Kidney (tissue), 14 donors: Measurements from ENCODE around the gene ST3GAL6. TPM values are rescaled to one million over a fixed set of nuclear protein-coding genes. Genes with fewer than 3 reads are reported as not detected.

Source experiments
- DNase-seq, 5 donors: peaks; one replicate each; pipeline ENCODE4 v3.0.0-alpha.2; 2013 to 2020
- FAIRE-seq: peaks from 2 replicates; lab custom pipeline; 2012; peaks lifted over from hg19 to GRCh38; lab: Jason Lieb, UNC
- H3K27ac ChIP-seq, 2 donors: one replicate each; pipeline ENCODE4 v1.7.0; 2013; ENCODE audit warnings: low read depth in 2 of 2, low read length in 2 of 2, inconsistent platforms in 1 of 2
- H3K27me3 ChIP-seq: one replicate; pipeline ENCODE4 v1.7.1; 2013; ENCODE audit warnings: low read length, inconsistent platforms; ENCODE audit not compliant: control insufficient read depth, insufficient read depth
- H3K36me3 ChIP-seq, 3 donors: one replicate each; pipeline versions ENCODE4 v1.7.0 to v1.7.1; 2013; ENCODE audit warnings: low read length in 3 of 3, control low read depth in 1 of 3, inconsistent platforms in 1 of 3; ENCODE audit not compliant: insufficient read depth in 3 of 3, control insufficient read depth in 2 of 3
- H3K4me1 ChIP-seq, 3 donors: one replicate each; pipeline versions ENCODE4 v1.7.0 to v1.7.1; 2013; ENCODE audit warnings: low read length in 3 of 3, inconsistent platforms in 1 of 3, low read depth in 1 of 3; ENCODE audit not compliant: control insufficient read depth in 2 of 3, insufficient read depth in 2 of 3
- H3K4me3 ChIP-seq, 3 donors: one replicate each; pipeline versions ENCODE4 v1.7.0 to v1.8.1; 2013; ENCODE audit warnings: low read length in 3 of 3, control low read depth in 1 of 3, inconsistent platforms in 1 of 3
- H3K9ac ChIP-seq, 3 donors: one replicate each; pipeline versions ENCODE4 v1.7.0 to v1.7.1; 2013; ENCODE audit warnings: low read length in 3 of 3, control low read depth in 1 of 3, inconsistent platforms in 1 of 3
- H3K9me3 ChIP-seq, 3 donors: one replicate each; pipeline versions ENCODE4 v1.7.0 to v1.7.1; 2013; ENCODE audit warnings: low read length in 3 of 3, control low read depth in 1 of 3, inconsistent platforms in 1 of 3; ENCODE audit not compliant: control insufficient read depth in 2 of 3, insufficient read depth in 1 of 3
- CTCF ChIP-seq: IDR thresholded peaks from 3 replicates; pipeline ENCODE4 v1.5.1; 2012; ENCODE audit warnings: mild to moderate bottlenecking, moderate library complexity, borderline replicate concordance; ENCODE audit not compliant: insufficient read depth; ENCODE audit errors: extremely low read depth
- intact Hi-C: fragments of 100-400 bp; cut with DNase I; formaldehyde crosslinking; loops from one replicate; pipeline ENCODE4 v1.11.1; 2022
- polyA plus RNA-seq: library from polyadenylated mRNA; stranded (reverse); fragments of 350-450 nt; fragmentation: Illumina TruSeq; extraction: RNeasy Lipid Tissue Mini Kit (QIAGEN cat#74804); gene quantifications from one replicate; pipeline ENCODE4 v1.2.3, GENCODE V29; 2014; ENCODE audit warnings: low read depth, low replicate concordance; ENCODE audit not compliant: insufficient read depth
- total RNA-seq: library from RNA; stranded (reverse); fragmentation: NEBNext Ultra II Directional; extraction: Animal tissue kit (Norgen Biotek cat#: 25700); gene quantifications from one replicate; pipeline ENCODE4 v1.2.1, GENCODE V29; 2021
- donor health status: control.
- donor health status: control.
- donor health status: control.
- donor health status: control.
- donor health status: control.
- donor health status: DM: yes; HTN: yes; CAD: no.
- donor health status: Normal renal cell carcinoma (clear cell type).

Gene ST3GAL6
- total and polyA plus RNA-seq, 2 donors from 2014 or later, result 10.7 to 20.8 TPM

DNA sequence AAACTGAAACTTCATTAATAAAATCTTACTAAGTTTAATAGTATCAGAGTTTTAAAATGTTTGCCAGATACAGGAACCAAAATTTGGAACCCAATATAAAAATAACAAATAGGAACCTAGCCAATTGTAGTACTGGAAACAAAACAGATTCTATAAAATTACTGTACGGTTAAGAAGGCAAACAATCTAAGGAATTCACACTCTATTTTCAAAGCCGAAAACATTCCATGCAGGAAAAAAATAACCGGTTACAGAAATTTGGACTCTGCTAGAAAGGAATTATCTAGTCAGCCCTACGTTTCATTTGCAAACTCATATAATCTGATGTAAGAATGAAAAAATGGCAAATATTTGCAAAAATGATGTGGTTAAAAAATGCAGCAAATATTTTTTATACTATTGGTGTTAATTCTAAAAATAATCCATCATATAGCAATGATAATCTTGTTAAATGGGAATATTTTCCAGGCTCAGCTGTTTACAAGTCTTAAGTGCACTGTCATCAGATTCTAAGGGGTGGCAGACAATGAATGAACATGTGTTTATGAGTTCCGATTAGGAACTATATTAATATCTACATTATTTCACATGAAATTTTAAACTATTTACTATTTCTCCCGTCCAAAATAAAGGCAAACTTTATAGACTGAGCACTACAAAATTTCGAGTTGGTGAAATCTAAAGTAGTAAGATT, 80.3 kb downstream of the ST3GAL6 start:
- peaks cover 0 to 2% (median 0%) of the 10 kb centered on the region in 3 donors for H3K9me3 ChIP-seq
- H3K4me1 ChIP-seq, result no peaks in the 10 kb centered on the region
- no peak for TF ChIP-seq CTCF
- peaks cover 0 to 4% (median 0%) of the 10 kb centered on the region in 3 donors for H3K36me3 ChIP-seq
- H3K9ac ChIP-seq, result no peak overlapping the region
- FAIRE-seq (no peak), DNase-seq (no peak)
- H3K4me3 ChIP-seq, result no peak overlapping the region
- H3K27ac ChIP-seq, result no peak overlapping the region
- intact Hi-C loops, result no loop called here
- H3K27me3 ChIP-seq, result no peaks in the 10 kb centered on the region

Other genes with a start within 250 kb of the ST3GAL6 start
- gene CLDND1, start 240.4 kb upstream of the ST3GAL6 start, total RNA-seq, result 77.2 TPM
- 35.8 TPM for gene CLDND1, start 240.4 kb upstream of the ST3GAL6 start, polyA plus RNA-seq
- gene GPR15, start 231.4 kb upstream of the ST3GAL6 start, total RNA-seq, result not detected
- gene GPR15, start 231.4 kb upstream of the ST3GAL6 start, polyA plus RNA-seq, result not detected
- 13.7 TPM for gene CPOX, start 169.7 kb upstream of the ST3GAL6 start, total RNA-seq
- gene CPOX, start 169.7 kb upstream of the ST3GAL6 start, polyA plus RNA-seq, result 6.6 TPM
- gene DCBLD2, start 138.4 kb downstream of the ST3GAL6 start, total RNA-seq, result 39.3 TPM
- gene DCBLD2, start 138.4 kb downstream of the ST3GAL6 start, polyA plus RNA-seq, result 8.0 TPM